HG03565 (cell line): ENCODE results near the gene WDFY3.

Source experiments
- ATAC-seq: cut with Tn5 transposase; IDR thresholded peaks from one replicate; pipeline ENCODE4 v1.9.1; 2021; ENCODE audit warnings: mild to moderate bottlenecking, moderate library complexity; ENCODE audit not compliant: unreplicated experiment

Gene WDFY3

GRCh38 chr4:84966382-84967242, at the start of gene WDFY3:
Gene WDFY3 (minus strand): TSS chr4:84966690. CDS start chr4:84860591, 106,099 bp downstream.
- ATAC-seq = no peak

GRCh38 chr4:85005865-85006377, 39.4 kb upstream of the WDFY3 start:
- ATAC-seq = no peak

- no peak for ATAC-seq
Measured at GRCh38 chr4:85000343-85000742, 33.9 kb upstream of the WDFY3 start.

GRCh38 chr4:84995386-84995785, 28.9 kb upstream of the WDFY3 start:
- no peak for ATAC-seq

- ATAC-seq = no peak
Measured at GRCh38 chr4:84994280-84994679, 27.8 kb upstream of the WDFY3 start.

GRCh38 chr4:84985952-84986351, 19.5 kb upstream of the WDFY3 start:
- ATAC-seq = no peak

- no peak for ATAC-seq
Measured at GRCh38 chr4:84977396-84977795, 10.9 kb upstream of the WDFY3 start.

GRCh38 chr4:84973856-84974255, 7.4 kb upstream of the WDFY3 start:
- ATAC-seq = no peak

GRCh38 chr4:84971319-84971932, 4.9 kb upstream of the WDFY3 start:
- ATAC-seq = peak; percentile 49

GRCh38 chr4:84968925-84969324, 2.4 kb upstream of the WDFY3 start:
- ATAC-seq = no peak

GRCh38 chr4:84967243-84967690, 777 bp upstream of the WDFY3 start:
- ATAC-seq = no peak

GRCh38 chr4:84965553-84966381, 723 bp downstream of the WDFY3 start:
- ATAC-seq = no peak

GRCh38 chr4:84964995-84965552, 1.4 kb downstream of the WDFY3 start:
- ATAC-seq = no peak

- no peak for ATAC-seq
Measured at GRCh38 chr4:84962102-84962501, 4.4 kb downstream of the WDFY3 start.

GRCh38 chr4:84958434-84958833, 8.1 kb downstream of the WDFY3 start:
- ATAC-seq = no peak

- no peak for ATAC-seq
Measured at GRCh38 chr4:84957514-84958420, 8.7 kb downstream of the WDFY3 start.

- no peak for ATAC-seq
Measured at GRCh38 chr4:84956014-84956413, 10.5 kb downstream of the WDFY3 start.

- no peak for ATAC-seq
Measured at GRCh38 chr4:84954982-84955567, 11.4 kb downstream of the WDFY3 start.

- ATAC-seq = no peak
Measured at GRCh38 chr4:84952776-84953175, 13.7 kb downstream of the WDFY3 start.
